Parathyroid adenoma (tissue), 2 donors: Measurements from ENCODE around the gene BTBD19.
"Not testable (repeated sequence)": the region's sequence is repeated elsewhere in the genome, so short reads cannot be mapped to it uniquely, and the experiment has no call there.

Experiments used
- H2AFZ ChIP-seq: fragments of 300-600 bp; sonication (generic); one replicate; pipeline ENCODE4 v1.7.0; 2017; ENCODE audit warnings: antibody characterized with exemption, mild to moderate bottlenecking
- H3K27ac ChIP-seq: fragments of 300-600 bp; sonication (generic); one replicate; pipeline ENCODE4 v1.7.0; 2017
- H3K27me3 ChIP-seq: fragments of 300-600 bp; sonication (generic); one replicate; pipeline ENCODE4 v1.7.0; 2017; ENCODE audit warnings: low read length; ENCODE audit not compliant: control insufficient read depth, insufficient read depth
- H3K36me3 ChIP-seq: fragments of 300-600 bp; sonication (generic); one replicate; pipeline ENCODE4 v1.7.0; 2017; ENCODE audit warnings: low read length; ENCODE audit not compliant: control insufficient read depth, insufficient read depth
- H3K4me1 ChIP-seq: fragments of 300-600 bp; sonication (generic); one replicate; pipeline ENCODE4 v1.7.0; 2017; ENCODE audit warnings: control low read depth
- H3K4me2 ChIP-seq: fragments of 300-600 bp; sonication (generic); one replicate; pipeline ENCODE4 v1.7.0; 2017; ENCODE audit warnings: low read length
- H3K4me3 ChIP-seq: fragments of 300-600 bp; sonication (generic); one replicate; pipeline ENCODE4 v1.7.0; 2017; ENCODE audit warnings: low read depth, low read length
- H3K79me2 ChIP-seq: fragments of 300-600 bp; sonication (generic); one replicate; pipeline ENCODE4 v1.7.0; 2017; ENCODE audit warnings: control low read depth
- H3K9ac ChIP-seq: fragments of 300-600 bp; sonication (generic); one replicate; pipeline ENCODE4 v1.7.0; 2017; ENCODE audit warnings: mild to moderate bottlenecking
- H3K9me3 ChIP-seq: fragments of 300-600 bp; sonication (generic); one replicate; pipeline ENCODE4 v1.7.0; 2017; ENCODE audit warnings: low read length; ENCODE audit not compliant: control insufficient read depth
- CTCF ChIP-seq: fragments of 300-600 bp; sonication (generic); IDR thresholded peaks from one replicate; pipeline ENCODE4 v1.7.0; 2017; ENCODE audit warnings: antibody characterized with exemption, mild to moderate bottlenecking
- donor health status: primary hyperparathyroidism.

Gene BTBD19

GRCh38 chr1:44792736-44793502 is 15.4 kb upstream of the BTBD19 start:
- Histone ChIP-seq H2AFZ (no peak overlapping the region), H3K4me3 (no peak overlapping the region), H3K9ac (no peak overlapping the region), H3K27ac (no peak overlapping the region), H3K4me1 (no peaks in the 10 kb centered on the region), H3K9me3 (no peaks in the 10 kb centered on the region), H3K27me3 (no peaks in the 10 kb centered on the region), H3K4me2 (no peak overlapping the region), H3K36me3 (no peaks in the 10 kb centered on the region), H3K79me2 (no peaks in the 10 kb centered on the region)
- TF ChIP-seq CTCF = no peak

- H3K9ac ChIP-seq, H3K4me3 ChIP-seq, H3K4me2 ChIP-seq, H3K36me3 ChIP-seq, H3K27ac ChIP-seq, H3K4me1 ChIP-seq, H2AFZ ChIP-seq, H3K9me3 ChIP-seq, H3K79me2 ChIP-seq, H3K27me3 ChIP-seq: not testable (repeated sequence)
These were observed 10.4 kb upstream of the BTBD19 start for GRCh38 chr1:44797886-44798285.

GRCh38 chr1:44798481-44799365 is 9.6 kb upstream of the BTBD19 start:
- Histone ChIP-seq H3K4me1 (no peaks in the 10 kb centered on the region), H3K9me3 (no peaks in the 10 kb centered on the region), H3K4me2 (no peak overlapping the region), H3K79me2 (no peaks in the 10 kb centered on the region), H3K27ac (peak overlapping the region; percentile 86), H3K36me3 (no peaks in the 10 kb centered on the region), H2AFZ (peak overlapping the region; percentile 46), H3K9ac (no peak overlapping the region), H3K4me3 (no peak overlapping the region), H3K27me3 (no peaks in the 10 kb centered on the region)
- TF ChIP-seq CTCF = no peak

GRCh38 chr1:44799770-44800584 is 8.3 kb upstream of the BTBD19 start, which contains the start of gene PLK3:
TSS of gene PLK3 (plus strand) at chr1:44800377. CDS start at chr1:44800464, 87 bp downstream.
- Histone ChIP-seq H3K27me3 (no peaks in the 10 kb centered on the region), H3K4me1 (no peaks in the 10 kb centered on the region), H3K9ac (peak within 1 kb of the TSS; percentile 46), H2AFZ (peak within 1 kb of the TSS; percentile 88), H3K36me3 (no peaks in the 10 kb centered on the region), H3K27ac (peak within 1 kb of the TSS; percentile 86), H3K4me3 (peak within 1 kb of the TSS; percentile 78), H3K4me2 (peak within 1 kb of the TSS; percentile 98), H3K9me3 (no peaks in the 10 kb centered on the region), H3K79me2 (no peaks in the 10 kb centered on the region)
- peak; percentile 86 for TF ChIP-seq CTCF
